Measurements from ENCODE around the gene STX1B. TPM values are rescaled to one million over a fixed set of nuclear protein-coding genes. Genes with fewer than 3 reads are reported as not detected.

The STX1B gene
- total RNA-seq, 4 donors from 2014 or later, result 0.84 to 6.1 (median 1.3) TPM

GRCh38 chr16:31005350-31006085 lies 4.9 kb downstream of the STX1B start:
- DNase-seq (ENCODE audit: low spot score in 2 of 2), result no peak
- H3K27me3 ChIP-seq, result peaks cover 0 to 33% of the 10 kb centered on the region in 2 donors
- WGBS, 2 donors, result 71 to 75% methylated on average over 16 of the region's 16 CpGs
- no peak overlapping the region for H3K4me3 ChIP-seq
- no peaks in the 10 kb centered on the region for H3K9me3 ChIP-seq
- no peak overlapping the region for H3K27ac ChIP-seq
- H3K36me3 ChIP-seq, result no peaks in the 10 kb centered on the region
- peaks cover 0 to 1% (median 0%) of the 10 kb centered on the region in 4 donors for H3K4me1 ChIP-seq
- TF ChIP-seq POLR2A (IDR thresholded peaks at IDR 0.05) (no peak), EP300 (IDR thresholded peaks at IDR 0.05) (no peak)
- TF ChIP-seq, protein P1, sequence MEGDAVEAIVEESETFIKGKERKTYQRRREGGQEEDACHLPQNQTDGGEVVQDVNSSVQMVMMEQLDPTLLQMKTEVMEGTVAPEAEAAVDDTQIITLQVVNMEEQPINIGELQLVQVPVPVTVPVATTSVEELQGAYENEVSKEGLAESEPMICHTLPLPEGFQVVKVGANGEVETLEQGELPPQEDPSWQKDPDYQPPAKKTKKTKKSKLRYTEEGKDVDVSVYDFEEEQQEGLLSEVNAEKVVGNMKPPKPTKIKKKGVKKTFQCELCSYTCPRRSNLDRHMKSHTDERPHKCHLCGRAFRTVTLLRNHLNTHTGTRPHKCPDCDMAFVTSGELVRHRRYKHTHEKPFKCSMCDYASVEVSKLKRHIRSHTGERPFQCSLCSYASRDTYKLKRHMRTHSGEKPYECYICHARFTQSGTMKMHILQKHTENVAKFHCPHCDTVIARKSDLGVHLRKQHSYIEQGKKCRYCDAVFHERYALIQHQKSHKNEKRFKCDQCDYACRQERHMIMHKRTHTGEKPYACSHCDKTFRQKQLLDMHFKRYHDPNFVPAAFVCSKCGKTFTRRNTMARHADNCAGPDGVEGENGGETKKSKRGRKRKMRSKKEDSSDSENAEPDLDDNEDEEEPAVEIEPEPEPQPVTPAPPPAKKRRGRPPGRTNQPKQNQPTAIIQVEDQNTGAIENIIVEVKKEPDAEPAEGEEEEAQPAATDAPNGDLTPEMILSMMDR (IDR thresholded peaks at IDR 0.05), result no peak

- H3K9me3 ChIP-seq, result no peaks in the 10 kb centered on the region
- DNase-seq (ENCODE audit: low spot score in 2 of 2), result no peak
- H3K36me3 ChIP-seq, result no peaks in the 10 kb centered on the region
- H3K27me3 ChIP-seq, result peaks cover 0 to 26% of the 10 kb centered on the region in 2 donors
- no peak overlapping the region for H3K27ac ChIP-seq
- peaks cover 0 to 1% (median 0%) of the 10 kb centered on the region in 4 donors for H3K4me1 ChIP-seq
- H3K4me3 ChIP-seq, result no peak overlapping the region
- WGBS, 2 donors, result 71 to 83% methylated on average over 2 of the region's 2 CpGs
- TF ChIP-seq EP300 (IDR thresholded peaks at IDR 0.05), result no peak
- TF ChIP-seq POLR2A (IDR thresholded peaks at IDR 0.05), result no peak
- TF ChIP-seq, protein P1 (IDR thresholded peaks at IDR 0.05), result no peak
These were observed 5.8 kb downstream of the STX1B start for GRCh38 chr16:31004658-31005057.

GRCh38 chr16:31003744-31004143 lies 6.7 kb downstream of the STX1B start:
- WGBS, 2 donors, result 82 to 85% methylated on average over 6 of the region's 6 CpGs
- no peak for DNase-seq (ENCODE audit: low spot score in 2 of 2)
- TF ChIP-seq POLR2A (IDR thresholded peaks at IDR 0.05) (no peak), EP300 (IDR thresholded peaks at IDR 0.05) (no peak)
- TF ChIP-seq, protein P1 (IDR thresholded peaks at IDR 0.05), result no peak
- H3K36me3 ChIP-seq, result no peaks in the 10 kb centered on the region
- no peak overlapping the region for H3K4me3 ChIP-seq
- no peak overlapping the region for H3K27ac ChIP-seq
- peaks cover 0 to 5% (median 0%) of the 10 kb centered on the region in 4 donors for H3K4me1 ChIP-seq
- H3K27me3 ChIP-seq, result peaks cover 0 to 17% of the 10 kb centered on the region in 2 donors
- no peaks in the 10 kb centered on the region for H3K9me3 ChIP-seq

DNA sequence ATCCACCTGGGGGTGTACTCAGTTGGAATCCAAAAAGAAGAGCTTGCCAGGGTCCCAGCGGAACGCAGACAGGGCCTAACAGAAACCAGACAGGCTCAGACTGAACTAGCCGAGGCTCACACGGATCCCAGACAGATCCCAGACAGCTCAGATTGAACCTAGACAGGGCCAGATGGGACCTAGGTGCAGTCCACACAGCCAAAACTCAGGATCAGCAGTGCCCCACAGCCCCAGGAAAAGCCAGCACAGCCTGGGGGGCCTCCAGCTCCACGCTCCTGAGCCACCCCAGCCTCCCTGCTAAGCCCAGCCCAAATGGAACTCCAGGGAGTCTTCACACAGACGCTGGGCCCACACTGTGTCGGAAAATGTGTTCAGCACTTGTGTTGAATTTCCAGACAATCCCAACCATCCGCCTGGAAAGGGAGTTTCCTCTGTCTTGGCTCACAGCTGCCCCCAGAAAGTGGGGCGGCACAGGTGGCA lies 7.5 kb downstream of the STX1B start:
- H3K27ac ChIP-seq, result no peak overlapping the region
- peaks cover 0 to 8% (median 2%) of the 10 kb centered on the region in 4 donors for H3K4me1 ChIP-seq
- H3K27me3 ChIP-seq, result peaks cover 0 to 9% of the 10 kb centered on the region in 2 donors
- no peak for TF ChIP-seq EP300 (IDR thresholded peaks at IDR 0.05)
- TF ChIP-seq, protein P1 (IDR thresholded peaks at IDR 0.05), result no peak
- TF ChIP-seq POLR2A (IDR thresholded peaks at IDR 0.05), result no peak
- H3K9me3 ChIP-seq, result no peaks in the 10 kb centered on the region
- no peaks in the 10 kb centered on the region for H3K36me3 ChIP-seq
- H3K4me3 ChIP-seq, result no peak overlapping the region
- no peak for DNase-seq (ENCODE audit: low spot score in 2 of 2)
- WGBS, 2 donors, result 65 to 73% methylated on average over 8 to 9 of the region's 9 CpGs

DNA sequence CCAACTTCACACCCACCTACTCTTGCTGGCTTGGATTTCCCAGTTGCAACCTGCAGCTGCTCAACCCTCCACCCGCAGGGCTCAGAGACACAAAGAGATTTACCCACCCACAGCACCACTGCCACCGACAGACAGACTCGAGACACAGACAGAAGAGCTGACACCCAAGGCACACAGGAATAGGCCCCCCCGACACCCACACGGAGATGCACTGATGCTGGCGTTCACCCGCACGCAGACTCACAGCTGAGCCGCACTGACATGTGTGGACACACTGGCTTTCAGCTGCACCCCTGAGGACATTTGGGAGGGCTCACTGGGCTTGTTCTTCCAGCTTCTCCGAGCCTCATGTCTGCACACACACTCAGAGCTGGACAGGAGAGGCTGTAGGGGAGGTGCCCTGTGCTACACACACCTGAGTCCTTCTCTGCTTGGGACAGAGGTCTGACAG lies 8.2 kb downstream of the STX1B start:
- 58 to 61% methylated on average over 10 of the region's 10 CpGs for WGBS, 2 donors
- no peaks in the 10 kb centered on the region for H3K9me3 ChIP-seq
- no peak overlapping the region for H3K27ac ChIP-seq
- no peak overlapping the region for H3K4me3 ChIP-seq
- no peaks in the 10 kb centered on the region for H3K36me3 ChIP-seq
- no peak for TF ChIP-seq EP300 (IDR thresholded peaks at IDR 0.05)
- H3K4me1 ChIP-seq, result peaks cover 0 to 15% (median 7%) of the 10 kb centered on the region in 4 donors
- no peak for DNase-seq (ENCODE audit: low spot score in 2 of 2)
- H3K27me3 ChIP-seq, result peaks cover 0 to 2% of the 10 kb centered on the region in 2 donors

Measured in tibial nerve (tissue), 4 donors.